MM.1S (cell line): ENCODE results near the gene PPP1R12B.

ENCODE experiments used
- DNase-seq: peaks from one replicate; pipeline ENCODE4 v3.0.0-alpha.2; 2015
- H2AFZ ChIP-seq: fragments of 300-600 bp; sonication (generic); 2 replicates; pipeline ENCODE4 v1.6.0; 2016; ENCODE audit warnings: antibody characterized with exemption, low read length
- H3F3A ChIP-seq: fragments of 300-600 bp; sonication (generic); 2 replicates; pipeline ENCODE4 v1.6.1; 2016; ENCODE audit warnings: mild to moderate bottlenecking, antibody characterized with exemption, low read length, moderate library complexity, mixed read lengths; ENCODE audit not compliant: insufficient read depth
- H3K27ac ChIP-seq: fragments of 300-600 bp; sonication (generic); 2 replicates; pipeline ENCODE4 v1.5.1; 2016; ENCODE audit warnings: mild to moderate bottlenecking, low read length
- H3K27me3 ChIP-seq: fragments of 300-600 bp; sonication (generic); replicated peaks from 2 replicates; pipeline ENCODE4 v1.6.0; 2016; ENCODE audit warnings: low read length; ENCODE audit not compliant: insufficient read depth
- H3K36me3 ChIP-seq: fragments of 300-600 bp; sonication (generic); replicated peaks from 2 replicates; pipeline ENCODE4 v1.6.1; 2016; ENCODE audit warnings: mild to moderate bottlenecking, low read length, mixed read lengths; ENCODE audit not compliant: insufficient read depth
- H3K4me1 ChIP-seq: fragments of 300-600 bp; sonication (generic); 2 replicates; pipeline ENCODE4 v1.6.1; 2016; ENCODE audit warnings: low read length, mixed read lengths
- H3K4me2 ChIP-seq: fragments of 300-600 bp; sonication (generic); 2 replicates; pipeline ENCODE4 v1.6.0; 2016; ENCODE audit warnings: low read depth, low read length
- H3K4me3 ChIP-seq: fragments of 300-600 bp; sonication (generic); 2 replicates; pipeline ENCODE4 v1.5.1; 2016; ENCODE audit warnings: low read length, mixed read lengths
- H3K79me2 ChIP-seq: fragments of 300-600 bp; sonication (generic); 2 replicates; pipeline ENCODE4 v1.6.1; 2016; ENCODE audit warnings: mixed run types, low read length, mixed read lengths
- H3K9ac ChIP-seq: fragments of 300-600 bp; sonication (generic); 2 replicates; pipeline ENCODE4 v1.6.1; 2016; ENCODE audit warnings: low read length, mixed read lengths
- H3K9me2 ChIP-seq: fragments of 300-600 bp; sonication (generic); replicated peaks from 2 replicates; pipeline ENCODE4 v1.6.1; 2016; ENCODE audit warnings: mild to moderate bottlenecking, low read length, mixed read lengths; ENCODE audit not compliant: insufficient read depth
- H3K9me3 ChIP-seq: fragments of 300-600 bp; sonication (generic); replicated peaks from 2 replicates; pipeline ENCODE4 v1.6.1; 2016; ENCODE audit warnings: mild to moderate bottlenecking, low read length, mixed read lengths; ENCODE audit not compliant: insufficient read depth
- H4K20me1 ChIP-seq: fragments of 300-600 bp; sonication (generic); 2 replicates; pipeline ENCODE4 v1.6.1; 2016; ENCODE audit warnings: mild to moderate bottlenecking, low read length, moderate library complexity, mixed read lengths; ENCODE audit not compliant: insufficient read depth
- EZH2 ChIP-seq: fragments of 300-600 bp; sonication (generic); optimal IDR thresholded peaks from 2 replicates; pipeline ENCODE3; 2017; ENCODE audit warnings: low read depth, mild to moderate bottlenecking, antibody characterized with exemption, low read length, mixed read lengths
- EZH2phosphoT487 ChIP-seq: fragments of 300-600 bp; sonication (generic); IDR thresholded peaks from 2 replicates; pipeline ENCODE4 v1.6.1; 2018; ENCODE audit warnings: antibody characterized with exemption, low read length
- TF ChIP-seq, protein P1 (sequence below): fragments of 300-600 bp; sonication (generic); IDR thresholded peaks from 2 replicates; pipeline ENCODE4 v1.5.1; 2016; ENCODE audit warnings: antibody characterized with exemption, low read length, mixed read lengths

Gene PPP1R12B

DNA sequence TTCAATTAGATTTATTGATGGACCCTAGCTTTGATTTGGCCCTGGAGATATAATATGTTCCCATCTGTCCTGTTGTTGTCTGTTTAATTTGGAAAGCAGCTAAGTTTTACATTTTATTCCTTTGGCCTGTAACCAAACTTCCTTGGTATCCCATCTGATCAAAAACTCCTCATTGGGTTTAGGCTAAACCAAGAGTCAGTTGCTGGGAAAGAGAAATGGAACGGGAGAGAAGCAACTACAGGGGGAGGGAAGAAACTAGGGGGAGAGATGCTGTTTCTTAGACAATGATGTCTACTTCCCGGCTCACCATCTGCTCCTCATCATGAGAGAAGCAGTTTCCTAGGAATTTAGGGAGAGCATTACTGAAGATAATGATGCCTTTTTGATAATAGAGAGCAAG is 219.9 kb downstream of the PPP1R12B start:
- Histone ChIP-seq H3K9me2 (no peaks in the 10 kb centered on the region), H3K9ac (no peak overlapping the region), H3K4me3 (no peak overlapping the region), H3K27me3 (no peaks in the 10 kb centered on the region), H2AFZ (no peak overlapping the region), H3K9me3 (no peaks in the 10 kb centered on the region), H3K4me2 (0 out of 2 replicates have a peak overlapping the region, but pooled peaks have one; percentile 8), H3K4me1 (peaks cover 70% of the 10 kb centered on the region), H3F3A (peaks cover 31% of the 10 kb centered on the region), H3K36me3 (no peaks in the 10 kb centered on the region), H4K20me1 (no peaks in the 10 kb centered on the region), H3K27ac (no peak overlapping the region), H3K79me2 (no peaks in the 10 kb centered on the region)
- TF ChIP-seq, protein P1, sequence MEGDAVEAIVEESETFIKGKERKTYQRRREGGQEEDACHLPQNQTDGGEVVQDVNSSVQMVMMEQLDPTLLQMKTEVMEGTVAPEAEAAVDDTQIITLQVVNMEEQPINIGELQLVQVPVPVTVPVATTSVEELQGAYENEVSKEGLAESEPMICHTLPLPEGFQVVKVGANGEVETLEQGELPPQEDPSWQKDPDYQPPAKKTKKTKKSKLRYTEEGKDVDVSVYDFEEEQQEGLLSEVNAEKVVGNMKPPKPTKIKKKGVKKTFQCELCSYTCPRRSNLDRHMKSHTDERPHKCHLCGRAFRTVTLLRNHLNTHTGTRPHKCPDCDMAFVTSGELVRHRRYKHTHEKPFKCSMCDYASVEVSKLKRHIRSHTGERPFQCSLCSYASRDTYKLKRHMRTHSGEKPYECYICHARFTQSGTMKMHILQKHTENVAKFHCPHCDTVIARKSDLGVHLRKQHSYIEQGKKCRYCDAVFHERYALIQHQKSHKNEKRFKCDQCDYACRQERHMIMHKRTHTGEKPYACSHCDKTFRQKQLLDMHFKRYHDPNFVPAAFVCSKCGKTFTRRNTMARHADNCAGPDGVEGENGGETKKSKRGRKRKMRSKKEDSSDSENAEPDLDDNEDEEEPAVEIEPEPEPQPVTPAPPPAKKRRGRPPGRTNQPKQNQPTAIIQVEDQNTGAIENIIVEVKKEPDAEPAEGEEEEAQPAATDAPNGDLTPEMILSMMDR = no peak
- TF ChIP-seq EZH2phosphoT487 (no peak), EZH2 (no peak)
- DNase-seq = no peak

DNA sequence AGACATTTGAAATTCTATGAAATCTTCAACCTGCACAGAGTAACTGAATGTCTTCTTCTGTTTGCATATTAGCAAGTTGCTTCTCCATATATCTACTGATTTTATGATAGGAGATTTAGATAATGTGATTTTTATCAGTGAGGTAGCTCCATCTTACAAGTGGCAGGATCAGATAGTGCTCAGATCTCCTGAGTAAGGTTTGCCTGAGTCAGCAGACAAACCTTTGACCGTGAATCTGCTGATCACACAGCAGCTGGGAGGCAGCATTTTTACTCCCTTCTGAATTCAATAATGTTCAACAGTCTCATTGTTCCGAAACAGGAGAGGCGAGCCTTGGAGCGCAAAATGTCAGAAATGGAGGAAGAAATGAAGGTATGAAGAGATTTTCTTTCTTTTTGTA is 220.3 kb downstream of the PPP1R12B start:
- Histone ChIP-seq H3K27me3 (no peaks in the 10 kb centered on the region), H3K9ac (no peak overlapping the region), H3K4me2 (peak overlapping the region; percentile 8; the same call in 1 of the 2 replicates), H2AFZ (no peak overlapping the region), H3K4me3 (no peak overlapping the region), H3K79me2 (no peaks in the 10 kb centered on the region), H3K9me3 (no peaks in the 10 kb centered on the region), H3K36me3 (no peaks in the 10 kb centered on the region), H3F3A (peaks cover 31% of the 10 kb centered on the region), H3K9me2 (no peaks in the 10 kb centered on the region), H4K20me1 (no peaks in the 10 kb centered on the region), H3K27ac (peak overlapping the region; percentile 8; the same call in 1 of the 2 replicates), H3K4me1 (peaks cover 69% of the 10 kb centered on the region)
- DNase-seq = peak; percentile 61
- TF ChIP-seq EZH2phosphoT487 = no peak
- TF ChIP-seq, protein P1 = no peak
- TF ChIP-seq EZH2 = no peak

DNA sequence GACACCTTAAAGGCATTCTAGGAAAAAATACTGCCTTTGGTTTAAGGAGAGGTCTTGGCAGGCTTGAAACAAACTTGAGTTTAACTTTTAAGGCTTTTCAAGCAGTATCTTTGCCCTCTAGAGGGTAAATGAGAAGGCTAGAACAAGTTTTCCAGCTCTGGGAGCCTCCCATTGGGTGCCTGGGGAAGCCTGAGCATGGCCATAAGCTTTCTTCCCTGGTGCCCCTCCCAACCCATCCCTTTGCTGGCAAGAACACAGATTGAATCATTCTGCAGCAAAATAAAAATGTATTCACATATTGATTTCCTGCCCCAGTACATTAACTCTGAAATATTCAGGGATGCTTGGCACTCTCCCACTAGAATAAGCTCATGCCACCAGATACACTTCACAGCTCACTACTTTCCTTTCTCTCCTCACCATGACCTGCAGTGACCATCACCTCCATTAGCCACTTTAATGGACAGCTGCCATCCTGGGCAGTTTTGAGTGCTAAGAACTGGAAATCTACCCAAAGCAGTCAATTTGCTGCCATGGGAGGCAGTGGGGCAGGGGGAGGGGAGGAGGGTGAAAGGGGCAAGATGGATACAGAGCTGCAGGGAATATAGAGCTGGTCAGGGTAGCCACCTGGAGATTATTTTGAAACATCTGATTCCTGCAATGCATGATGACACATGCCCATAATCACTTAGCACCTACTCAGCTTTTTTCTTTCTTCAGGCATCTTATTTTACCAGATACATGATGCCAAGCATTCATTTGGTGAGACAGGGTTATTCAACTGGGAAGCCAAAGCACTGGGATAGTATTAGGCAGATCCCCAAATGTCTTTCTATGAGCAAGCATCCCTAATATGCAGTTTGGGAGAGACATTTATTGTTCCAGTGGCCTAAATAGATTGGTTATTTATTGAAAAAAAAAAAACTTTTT is 221.2 kb downstream of the PPP1R12B start:
- H3K36me3 ChIP-seq = no peaks in the 10 kb centered on the region
- peak overlapping the region; percentile 8; the same call in 1 of the 2 replicates for H3K27ac ChIP-seq
- peaks cover 61% of the 10 kb centered on the region for H3K4me1 ChIP-seq
- H3K79me2 ChIP-seq = no peaks in the 10 kb centered on the region
- H2AFZ ChIP-seq = no peak overlapping the region
- H3K9me2 ChIP-seq = no peaks in the 10 kb centered on the region
- H3K27me3 ChIP-seq = no peaks in the 10 kb centered on the region
- H4K20me1 ChIP-seq = no peaks in the 10 kb centered on the region
- no peaks in the 10 kb centered on the region for H3K9me3 ChIP-seq
- H3F3A ChIP-seq = peaks cover 24% of the 10 kb centered on the region
- DNase-seq = no peak
- no peak overlapping the region for H3K4me3 ChIP-seq
- no peak overlapping the region for H3K9ac ChIP-seq
- H3K4me2 ChIP-seq = peak overlapping the region; percentile 8; the same call in 1 of the 2 replicates
- TF ChIP-seq EZH2phosphoT487 (no peak), EZH2 (no peak)
